ENCODE data around the gene NUDT2. TPM values are rescaled to one million over a fixed set of nuclear protein-coding genes. Genes with fewer than 3 reads are reported as not detected.
A peak's percentile ranks its signal among the peaks of the same experiment; 100 is the strongest.

Gene NUDT2
- total and polyA plus RNA-seq, 2 of the 4 experiments (the other 2 are of a cell fraction) = 36.6 to 45.0 TPM

DNA sequence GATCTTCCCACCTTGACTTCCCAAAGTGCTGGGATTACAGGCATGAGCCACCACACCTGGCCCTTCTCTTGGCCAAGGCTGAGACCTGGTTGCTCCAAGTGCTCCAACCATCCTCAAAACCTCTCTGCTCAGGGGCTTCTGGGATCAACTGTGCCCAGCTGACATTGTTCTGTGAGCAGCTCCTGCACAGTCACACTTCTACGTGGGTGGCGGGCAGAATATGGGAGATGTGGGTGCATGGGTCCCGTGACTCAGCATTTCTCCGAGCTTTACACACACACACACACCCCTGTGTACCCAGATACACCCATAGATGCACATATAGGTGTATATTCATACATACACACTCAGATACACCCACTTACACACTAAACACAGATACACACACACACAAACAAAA, 57.9 kb downstream of the NUDT2 start:
- Histone ChIP-seq H3K4ac (ENCODE audit: low read depth, low read length) (no peak overlapping the region), H3K27ac (ENCODE audit: insufficient read depth, low read length) (no peak overlapping the region), H3K27me3 (ENCODE audit: control insufficient read depth, insufficient read depth, low read length) (peaks cover 1% of the 10 kb centered on the region; the same call in 1 of the 2 replicates), H2BK15ac (ENCODE audit: low read depth, low read length) (no peak overlapping the region), H2BK120ac (ENCODE audit: low read depth, low read length) (no peak overlapping the region), H3K56ac (ENCODE audit: extremely low read depth, insufficient read depth, low read length) (no peak overlapping the region), H4K91ac (ENCODE audit: insufficient read depth, low read depth, low read length) (no peak overlapping the region), H2AFZ (replicated peaks; ENCODE audit: low read length, poor library complexity) (no peak overlapping the region), H3K23ac (ENCODE audit: low read depth, low read length) (no peak overlapping the region), H2AK5ac (ENCODE audit: low read depth, low read length) (no peak overlapping the region), H4K20me1 (ENCODE audit: insufficient read depth, low read length) (no peaks in the 10 kb centered on the region), H3K4me1 (ENCODE audit: control insufficient read depth, insufficient read depth, low read length) (no peaks in the 10 kb centered on the region; the same call in 1 of the 2 replicates), H2BK5ac (ENCODE audit: low read depth, low read length, poor library complexity, severe bottlenecking) (no peak overlapping the region), H3K36me3 (ENCODE audit: control insufficient read depth, insufficient read depth, low read length) (no peaks in the 10 kb centered on the region), H3K4me2 (ENCODE audit: low read depth, low read length) (no peak overlapping the region), H3K79me1 (ENCODE audit: low read depth in 1 of 2, low read length in 2 of 2) (no peaks in the 10 kb centered on the region), H3K9me1 (ENCODE audit: insufficient read depth, low read length) (no peaks in the 10 kb centered on the region), H4K5ac (ENCODE audit: low read depth, low read length) (no peak overlapping the region), H4K8ac (ENCODE audit: low read depth in 2 of 2, low read length in 2 of 2) (no peak overlapping the region), H3K14ac (replicated peaks; ENCODE audit: low read depth, low read length) (no peak overlapping the region), H3K4me3 (ENCODE audit: insufficient read depth, low read depth, low read length) (no peak overlapping the region), H3K9me3 (ENCODE audit: control insufficient read depth, insufficient read depth, low read length) (no peaks in the 10 kb centered on the region), H2AK9ac (replicated peaks; ENCODE audit: low read depth, low read length, poor library complexity) (no peak overlapping the region), H3K18ac (ENCODE audit: low read depth, low read length) (no peak overlapping the region), H2BK20ac (ENCODE audit: low read depth, low read length) (no peak overlapping the region), H3K9ac (ENCODE audit: low read depth, low read length) (no peak overlapping the region)
- TF ChIP-seq, protein P1, sequence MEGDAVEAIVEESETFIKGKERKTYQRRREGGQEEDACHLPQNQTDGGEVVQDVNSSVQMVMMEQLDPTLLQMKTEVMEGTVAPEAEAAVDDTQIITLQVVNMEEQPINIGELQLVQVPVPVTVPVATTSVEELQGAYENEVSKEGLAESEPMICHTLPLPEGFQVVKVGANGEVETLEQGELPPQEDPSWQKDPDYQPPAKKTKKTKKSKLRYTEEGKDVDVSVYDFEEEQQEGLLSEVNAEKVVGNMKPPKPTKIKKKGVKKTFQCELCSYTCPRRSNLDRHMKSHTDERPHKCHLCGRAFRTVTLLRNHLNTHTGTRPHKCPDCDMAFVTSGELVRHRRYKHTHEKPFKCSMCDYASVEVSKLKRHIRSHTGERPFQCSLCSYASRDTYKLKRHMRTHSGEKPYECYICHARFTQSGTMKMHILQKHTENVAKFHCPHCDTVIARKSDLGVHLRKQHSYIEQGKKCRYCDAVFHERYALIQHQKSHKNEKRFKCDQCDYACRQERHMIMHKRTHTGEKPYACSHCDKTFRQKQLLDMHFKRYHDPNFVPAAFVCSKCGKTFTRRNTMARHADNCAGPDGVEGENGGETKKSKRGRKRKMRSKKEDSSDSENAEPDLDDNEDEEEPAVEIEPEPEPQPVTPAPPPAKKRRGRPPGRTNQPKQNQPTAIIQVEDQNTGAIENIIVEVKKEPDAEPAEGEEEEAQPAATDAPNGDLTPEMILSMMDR (conservative IDR thresholded peaks at IDR 0.05; ENCODE audit: low read depth, low read length) = no peak
- TF ChIP-seq SMC3 (IDR thresholded peaks at IDR 0.05; ENCODE audit: low read depth, low read length) (no peak), RAD21 (IDR thresholded peaks at IDR 0.05; ENCODE audit: low read length) (no peak), NFE2L2 (IDR thresholded peaks at IDR 0.05; ENCODE audit: low read depth, low read length) (peak; percentile 67), FOS (IDR thresholded peaks at IDR 0.05; ENCODE audit: low read depth, low read length) (no peak)
- dilution Hi-C loops (cut with HindIII; ENCODE audit: low sequenced_read_pairs, unreplicated experiment) = no loop called here
- no peak for ATAC-seq (ENCODE audit: low read depth)
- no TSS peak for BruUV-seq (replicated peaks)
- in situ Hi-C loops (cut with MboI; ENCODE audit: low sequenced_read_pairs) = no loop called here
- intact Hi-C loops (cut with micrococcal nuclease) = no loop called here
- DNase-seq = no peak
- WGBS, 2 experiments (ENCODE audit: extremely low coverage in 2 of 2, insufficient read length in 1 of 2) = no CpG with 5 or more reads among the region's 4 CpGs
- POLR2A ChIA-PET (ENCODE audit: unreplicated experiment) = no interaction called here
- CTCF ChIA-PET = no interaction called here
